Loucy (cell line): ENCODE data around the gene WDR1.

ENCODE experiments used
- CTCF ChIP-seq: fragments of 200-600 bp; sonication (generic); conservative IDR thresholded peaks from 2 replicates; pipeline ENCODE4 v1.5.1; 2014; ENCODE audit warnings: mild to moderate bottlenecking, antibody characterized with exemption, low read length
- EZH2phosphoT487 ChIP-seq: fragments of 200-600 bp; IDR thresholded peaks from 2 replicates; pipeline ENCODE4 v1.6.1; 2018; ENCODE audit warnings: antibody characterized with exemption, mild to moderate bottlenecking, moderate library complexity, borderline replicate concordance

- no peak for TF ChIP-seq CTCF
- no peak for TF ChIP-seq EZH2phosphoT487
These were observed 65.0 kb downstream of the WDR1 start for GRCh38 chr4:10051517-10052135.
